Upper lobe of left lung (tissue), 4 donors: ENCODE data around the gene SLC36A4.

Source experiments
- CTCF ChIP-seq, 6 experiments: fragments of 450-650 bp in 4 of 6; fragments of 200-600 bp in 2 of 6; sonication (generic) in 2 of 6; IDR thresholded peaks; one replicate each; pipeline ENCODE4 v1.5.1; 2016 to 2019; ENCODE audit warnings: antibody characterized with exemption in 6 of 6
- EP300 ChIP-seq, 4 donors: sonication (generic); formaldehyde crosslinking; IDR thresholded peaks; one replicate each; pipeline ENCODE4 v1.5.1; 2017; ENCODE audit warnings: antibody characterized with exemption in 4 of 4, control low read depth in 2 of 4
- POLR2A ChIP-seq, 4 donors: fragments of 450-650 bp; IDR thresholded peaks; one replicate each; pipeline ENCODE4 v1.5.1; 2016 to 2017; ENCODE audit warnings: antibody characterized with exemption in 4 of 4, mild to moderate bottlenecking in 2 of 4

- TF ChIP-seq CTCF (IDR thresholded peaks at IDR 0.05) (no peak), POLR2A (IDR thresholded peaks at IDR 0.05) (no peak), EP300 (IDR thresholded peaks at IDR 0.05) (no peak)
These were observed 80.2 kb downstream of the SLC36A4 start for GRCh38 chr11:93117565-93117964.
